IPS-11a (cell line): ENCODE data around the gene GPR137.

Experiments used
- H3K4me3 ChIP-seq: one replicate; pipeline ENCODE4 v1.5.1; 2013; ENCODE audit warnings: low read depth, low read length, control low read depth

GPR137 gene

GRCh38 chr11:64337538-64338249 lies 52.0 kb downstream of the GPR137 start:
- H3K4me3 ChIP-seq = no peak overlapping the region

DNA sequence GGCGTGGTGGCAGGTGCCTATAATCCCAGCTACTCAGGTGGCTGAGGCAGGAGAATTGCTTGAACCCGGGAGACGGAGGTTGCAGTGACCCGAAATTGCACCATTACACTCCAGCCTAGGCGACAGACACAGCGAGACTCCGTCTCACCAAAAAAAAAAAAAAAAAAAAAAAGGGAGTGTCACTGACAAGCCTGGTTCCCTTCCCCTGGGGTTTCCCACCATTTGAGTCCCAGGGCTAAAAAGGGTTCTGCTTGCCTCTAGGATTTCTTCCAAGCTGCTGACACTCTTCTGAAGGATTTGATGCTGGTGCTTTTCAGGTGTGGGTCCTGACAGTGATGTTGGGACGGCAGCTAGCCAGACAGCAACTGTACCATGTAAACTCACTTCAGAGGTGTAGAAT lies 53.1 kb downstream of the GPR137 start:
- H3K4me3 ChIP-seq = no peak overlapping the region
